GF-D8 (cell line): Measurements from ENCODE around the gene SREBF2.
"Not testable (repeated sequence)": the region's sequence is repeated elsewhere in the genome, so short reads cannot be mapped to it uniquely, and the experiment has no call there.

Experiments
- DNase-seq: peaks from one replicate; lab custom pipeline; 2025; lab: John Stamatoyannopoulos, UW

SREBF2 gene

DNA sequence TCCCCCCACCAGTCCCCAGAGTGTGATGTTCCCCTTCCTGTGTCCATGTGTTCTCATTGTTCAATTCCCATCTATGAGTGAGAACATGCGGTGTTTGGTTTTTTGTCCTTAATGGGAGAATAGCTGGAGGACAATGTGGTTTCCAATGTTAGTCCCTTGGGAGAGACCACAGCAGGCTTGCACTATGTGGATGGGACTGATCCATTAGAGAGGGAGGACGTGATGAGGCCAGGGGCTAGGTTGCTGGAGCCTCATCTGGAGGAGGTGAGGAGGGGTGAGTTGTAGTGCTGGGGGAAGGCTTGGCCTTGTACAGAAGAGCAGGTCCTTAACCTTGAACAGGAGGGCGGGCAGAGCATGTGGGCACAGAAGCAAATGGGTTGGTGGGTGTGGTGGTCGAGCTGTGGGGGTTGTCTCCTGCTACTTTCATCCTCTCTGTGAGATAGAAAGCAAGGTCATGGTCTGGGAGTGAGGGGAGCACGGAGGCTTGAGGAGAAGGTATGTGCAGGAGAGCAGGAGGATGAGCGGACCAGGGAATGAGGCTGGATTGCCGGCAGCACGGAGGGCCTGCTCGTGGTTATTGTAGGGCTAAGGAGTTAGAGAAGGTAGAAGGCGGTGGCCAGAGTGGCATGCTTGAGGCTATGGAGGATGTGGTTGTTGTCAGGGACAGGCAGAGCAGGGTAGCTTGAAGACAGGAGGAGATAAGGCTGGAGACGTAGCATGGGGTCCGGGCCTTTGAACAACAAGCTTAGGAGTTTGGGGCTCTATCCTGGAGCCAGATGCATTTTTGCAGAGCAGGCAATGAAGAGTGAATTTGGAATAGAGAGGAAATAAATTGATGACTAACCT, 11.2 kb upstream of the SREBF2 start:
- DNase-seq, result no peak

DNA sequence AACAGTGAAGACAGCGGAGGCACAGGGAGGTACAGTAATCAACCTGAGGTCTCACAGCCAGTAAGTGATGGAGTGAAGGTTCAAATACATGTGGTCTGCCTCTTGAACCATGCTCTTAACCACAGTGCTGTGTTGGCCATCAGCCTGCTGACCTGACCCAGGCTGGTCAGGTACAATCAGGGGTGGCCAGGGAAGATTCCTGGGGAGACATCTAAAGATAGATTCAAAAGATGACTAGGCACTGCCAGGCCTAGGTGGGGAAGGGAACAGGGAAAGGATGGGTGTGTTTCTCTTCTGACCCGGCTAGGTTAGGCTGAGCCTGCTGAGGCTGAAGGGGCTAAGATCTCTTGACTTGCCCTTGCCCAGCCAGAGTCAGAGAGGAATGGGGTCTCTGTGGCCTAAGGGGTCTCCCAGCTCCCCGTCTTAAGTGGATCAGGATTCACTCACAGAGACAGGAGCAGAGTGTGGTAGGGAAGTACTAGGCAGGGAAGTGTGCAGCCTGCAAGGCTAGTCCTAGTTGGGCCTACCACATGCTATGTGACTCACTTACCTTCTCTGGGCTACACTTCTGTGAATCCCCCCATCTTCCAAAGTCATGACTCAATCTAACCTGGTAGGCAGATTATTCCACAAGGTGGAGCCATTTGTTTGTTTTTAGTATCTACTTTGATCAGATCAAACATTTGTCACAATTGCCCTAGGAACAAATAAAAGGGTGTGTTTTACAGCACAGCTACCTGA, 10.4 kb upstream of the SREBF2 start:
- DNase-seq, result peak; percentile 8

DNA sequence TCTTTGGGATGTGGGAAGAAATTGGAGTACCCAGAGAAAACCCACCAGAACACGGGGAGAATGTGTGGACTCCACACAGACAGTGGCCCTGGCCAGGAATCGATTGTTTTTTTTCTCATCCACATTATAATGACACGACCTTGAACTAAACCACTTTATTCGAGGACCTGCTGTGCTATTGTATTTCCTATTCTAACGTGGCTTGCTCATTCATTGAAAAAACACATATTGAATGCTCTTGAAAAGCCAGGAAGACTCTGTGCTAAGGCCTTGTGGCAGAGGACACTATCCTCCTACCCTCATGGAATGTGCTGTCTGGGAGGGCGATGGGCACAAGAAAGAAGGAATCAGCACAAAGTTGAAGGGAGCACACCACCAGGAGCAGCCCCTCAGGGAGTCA, 9.1 kb upstream of the SREBF2 start:
- DNase-seq, result no peak

DNA sequence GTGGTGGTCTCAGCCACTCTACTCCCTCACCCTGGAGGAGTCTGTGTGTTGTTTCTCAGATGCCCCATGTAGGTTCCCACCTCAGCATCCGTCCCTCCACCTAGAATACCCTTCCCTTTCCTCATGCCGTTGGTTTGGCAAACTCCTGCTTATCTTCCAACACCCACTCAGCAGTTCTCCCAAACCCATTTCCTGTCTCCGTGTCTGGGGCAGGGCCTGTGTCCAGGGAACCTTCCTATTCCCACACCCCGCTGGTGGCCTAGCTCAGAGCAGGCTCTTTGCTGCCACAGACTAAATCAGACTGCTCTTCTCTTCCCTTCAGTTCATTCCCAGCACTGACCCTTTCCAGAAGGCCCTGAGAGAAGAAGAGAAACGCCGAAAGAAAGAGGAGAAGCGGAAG, 7.5 kb upstream of the SREBF2 start:
- DNase-seq, result no peak

DNA sequence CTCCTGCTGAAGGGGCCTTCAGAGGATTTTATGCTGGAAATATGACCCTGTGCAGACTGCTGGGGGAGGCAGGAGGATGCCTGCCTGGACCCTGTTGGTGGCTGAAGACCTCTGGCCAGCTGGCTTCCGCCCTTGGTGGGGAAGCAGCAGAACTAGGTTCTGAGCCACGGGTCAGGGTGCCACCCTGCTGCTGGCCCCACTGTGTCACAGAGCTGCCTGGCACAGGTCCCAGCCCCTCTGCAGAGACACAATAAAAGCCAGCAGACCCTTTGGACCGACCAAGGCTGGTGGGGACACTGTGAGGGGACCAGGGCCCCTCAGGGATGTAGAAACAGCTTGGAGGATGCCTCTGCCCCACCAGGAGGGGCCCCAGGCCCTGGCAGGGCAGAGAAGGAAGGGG, 6.9 kb upstream of the SREBF2 start:
- no peak for DNase-seq

DNA sequence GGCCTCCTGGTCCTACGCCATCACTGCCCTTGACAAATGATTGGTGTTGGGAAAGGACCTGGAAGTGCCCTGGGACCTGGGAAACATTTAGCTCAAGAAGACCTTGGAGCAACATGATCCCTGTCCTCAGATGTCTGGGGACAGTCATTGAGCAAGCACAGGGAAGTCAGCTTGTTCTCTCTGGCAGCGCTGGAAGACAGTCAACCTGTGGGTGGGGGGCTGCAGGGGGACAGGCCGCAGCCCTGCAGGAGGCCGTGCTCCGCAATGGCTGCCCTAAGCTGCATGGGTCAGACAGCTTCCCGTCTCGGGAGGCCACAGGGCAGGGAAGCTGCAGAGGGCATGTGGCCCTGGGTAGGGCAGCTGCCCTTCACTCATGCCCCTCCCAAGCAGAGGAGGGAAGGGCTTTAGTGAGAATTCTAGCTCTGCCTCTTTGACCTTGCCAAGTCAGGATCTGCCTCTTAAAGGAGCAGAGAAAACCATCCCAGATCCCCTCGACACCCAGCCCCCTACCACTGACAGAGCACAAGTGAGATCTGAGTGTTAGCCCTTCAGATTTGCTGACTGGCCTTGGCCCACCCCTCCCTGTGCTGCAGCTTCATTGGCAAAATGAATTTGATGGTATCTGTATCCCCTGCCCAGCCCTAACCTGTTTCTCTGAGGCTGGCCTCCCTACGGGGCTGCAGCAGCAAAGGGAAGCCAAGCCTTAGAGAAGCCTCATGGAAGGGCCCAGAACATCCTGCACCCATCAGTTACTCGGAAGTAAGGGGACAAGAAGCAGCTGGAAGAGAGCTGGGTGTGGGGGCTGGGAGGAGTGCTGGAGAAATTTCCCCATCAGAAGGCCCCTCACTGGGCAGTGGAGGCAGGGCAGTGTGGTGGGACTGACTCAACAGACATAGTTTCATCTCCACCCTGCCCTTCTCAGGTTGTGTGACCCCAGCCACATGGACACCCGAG, 6.2 kb upstream of the SREBF2 start:
- no peak for DNase-seq

DNA sequence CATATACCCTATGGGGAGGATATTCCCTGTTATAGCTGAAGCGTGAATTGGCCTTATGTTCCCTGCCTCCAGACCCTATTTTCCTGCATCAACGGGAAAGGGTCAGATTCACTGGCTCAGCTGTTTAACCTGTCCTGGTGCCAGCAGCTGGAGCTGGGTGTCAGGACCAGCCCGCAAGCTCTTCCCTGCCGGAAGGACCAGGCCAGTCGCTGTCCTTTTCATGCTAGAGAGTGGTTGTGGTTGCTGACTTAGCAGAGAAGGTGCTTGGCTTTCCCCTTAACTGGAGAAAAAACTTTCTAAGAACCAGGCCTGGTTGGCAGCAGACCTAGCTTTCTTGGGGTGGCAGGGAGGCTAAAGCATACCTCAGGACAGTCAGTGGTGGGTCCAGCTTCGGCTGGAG, 5.2 kb upstream of the SREBF2 start:
- DNase-seq, result no peak

DNA sequence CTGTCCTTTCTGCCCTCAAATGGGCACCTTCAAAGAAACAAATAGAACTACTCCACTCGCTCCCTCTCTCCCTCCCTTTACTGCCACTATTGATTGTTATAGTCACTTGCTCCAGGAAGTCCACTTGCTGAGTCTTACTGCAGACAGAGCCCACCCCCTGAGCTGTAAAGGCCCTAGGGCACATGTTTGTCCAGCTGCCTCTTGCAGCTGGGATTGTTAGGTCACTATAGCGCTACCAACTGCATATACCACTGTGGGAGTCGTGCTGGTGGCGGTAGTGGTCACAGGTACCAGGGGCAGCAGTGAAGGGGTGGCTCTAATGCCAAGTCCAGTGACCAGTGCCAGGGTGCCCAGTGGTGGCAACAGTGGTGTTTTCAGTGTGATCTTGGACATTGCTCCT, 4.4 kb upstream of the SREBF2 start:
- no peak for DNase-seq

DNA sequence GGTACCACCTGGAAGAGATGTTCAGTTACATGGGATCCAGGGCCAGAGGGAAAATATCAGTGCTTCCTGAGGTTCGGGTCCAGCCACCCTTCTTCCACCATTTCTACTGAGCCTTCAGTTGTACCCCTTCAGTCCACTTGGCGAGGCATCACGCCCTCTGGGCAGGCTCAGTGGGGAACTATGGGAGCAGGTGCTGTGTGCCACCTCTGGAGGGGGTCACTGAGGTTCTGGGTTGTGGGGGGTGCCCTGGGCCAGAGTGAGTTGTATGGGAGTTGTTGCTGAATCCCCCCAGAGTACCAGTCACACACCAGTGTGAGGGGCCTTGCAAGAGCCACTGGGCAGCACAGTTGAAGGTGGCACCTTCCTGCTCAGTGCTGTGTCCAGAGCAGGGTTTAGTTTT, 2.7 kb upstream of the SREBF2 start:
- no peak for DNase-seq

DNA sequence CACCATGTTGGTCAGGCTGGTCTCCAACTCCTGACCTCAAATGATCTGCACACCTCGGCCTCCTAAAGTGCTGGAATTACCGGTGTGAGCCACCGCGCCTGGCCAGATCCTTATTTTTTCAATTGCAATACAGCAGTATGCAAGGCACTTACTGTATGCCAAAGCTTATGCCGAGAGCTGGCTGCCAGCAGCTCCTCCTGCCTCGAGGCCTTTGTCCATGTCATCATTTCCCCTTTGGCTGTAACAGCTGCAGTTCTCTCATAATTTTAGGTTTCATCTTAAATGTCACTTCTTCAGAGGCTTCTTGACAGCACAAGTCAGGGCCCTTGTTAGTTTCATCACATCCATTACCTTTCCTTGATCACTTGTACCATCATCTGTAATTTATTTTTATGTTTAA, 1.5 kb upstream of the SREBF2 start:
- DNase-seq, result peak; percentile 62

DNA sequence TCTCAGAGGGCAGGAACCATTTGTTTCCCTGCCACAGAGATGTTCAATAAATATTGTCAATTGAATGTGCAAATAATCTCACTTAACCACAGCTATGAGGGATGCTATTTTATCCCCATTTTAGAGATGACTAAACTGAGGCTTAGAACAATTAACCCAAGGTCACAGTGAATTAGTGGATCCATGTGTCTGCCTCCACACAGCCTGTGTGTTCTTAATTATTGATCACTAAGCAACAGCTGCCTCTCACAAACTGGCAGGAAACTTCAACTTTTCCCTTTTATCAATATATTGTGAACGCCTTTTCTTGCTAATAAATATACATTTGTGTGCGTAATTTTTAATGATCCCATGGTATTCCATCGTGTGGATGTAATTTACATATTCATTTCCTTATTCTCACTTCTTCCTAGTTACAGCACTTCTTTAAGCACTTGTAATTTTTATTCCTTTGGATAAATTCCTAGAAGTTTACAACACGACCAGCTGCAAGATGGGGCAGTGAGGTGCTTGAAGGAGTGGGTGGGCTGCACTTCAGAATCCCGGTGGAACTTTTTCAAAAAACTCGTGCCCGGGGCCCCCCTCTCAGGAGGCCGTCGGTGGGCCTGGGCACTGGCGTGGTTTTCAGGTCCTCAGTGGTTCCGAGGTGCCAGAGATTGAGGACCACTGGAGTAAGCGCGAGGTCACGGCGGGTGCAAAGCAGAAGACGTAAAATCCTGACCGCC, 915 bp upstream of the SREBF2 start:
- peak; percentile 9 for DNase-seq

DNA sequence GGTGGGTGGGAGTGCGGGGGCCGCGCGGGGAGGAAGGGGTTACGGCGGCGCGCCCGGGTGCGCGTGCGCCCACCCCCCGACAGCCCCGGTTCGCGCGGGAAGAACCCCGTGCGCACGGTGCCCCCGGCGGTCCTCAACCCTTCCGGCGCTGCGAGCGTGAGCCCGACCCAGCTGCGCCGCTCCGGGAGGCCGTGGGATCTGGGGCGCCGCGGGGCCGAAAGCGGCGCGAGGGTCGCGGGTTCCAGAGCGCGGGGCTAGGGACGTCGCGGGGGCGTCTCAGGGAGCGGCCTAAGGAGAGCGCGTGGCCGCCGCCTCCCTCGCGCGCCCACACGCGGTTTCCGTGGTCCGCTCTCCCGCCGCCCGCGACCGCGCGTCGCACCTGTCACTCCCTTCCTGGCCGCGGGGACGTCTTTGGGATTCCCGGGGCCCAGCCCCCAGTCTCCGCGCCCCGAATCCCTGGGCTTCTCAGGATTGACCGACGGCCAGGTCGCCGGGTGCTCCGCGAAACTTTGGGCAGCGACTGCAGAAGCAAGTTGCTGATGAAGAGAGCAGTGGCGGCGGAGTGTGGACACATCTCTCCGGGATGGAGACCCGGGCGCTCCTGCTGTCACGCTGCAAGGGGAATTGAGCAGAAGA, 582 bp downstream of the SREBF2 start:
- DNase-seq, result no peak

DNA sequence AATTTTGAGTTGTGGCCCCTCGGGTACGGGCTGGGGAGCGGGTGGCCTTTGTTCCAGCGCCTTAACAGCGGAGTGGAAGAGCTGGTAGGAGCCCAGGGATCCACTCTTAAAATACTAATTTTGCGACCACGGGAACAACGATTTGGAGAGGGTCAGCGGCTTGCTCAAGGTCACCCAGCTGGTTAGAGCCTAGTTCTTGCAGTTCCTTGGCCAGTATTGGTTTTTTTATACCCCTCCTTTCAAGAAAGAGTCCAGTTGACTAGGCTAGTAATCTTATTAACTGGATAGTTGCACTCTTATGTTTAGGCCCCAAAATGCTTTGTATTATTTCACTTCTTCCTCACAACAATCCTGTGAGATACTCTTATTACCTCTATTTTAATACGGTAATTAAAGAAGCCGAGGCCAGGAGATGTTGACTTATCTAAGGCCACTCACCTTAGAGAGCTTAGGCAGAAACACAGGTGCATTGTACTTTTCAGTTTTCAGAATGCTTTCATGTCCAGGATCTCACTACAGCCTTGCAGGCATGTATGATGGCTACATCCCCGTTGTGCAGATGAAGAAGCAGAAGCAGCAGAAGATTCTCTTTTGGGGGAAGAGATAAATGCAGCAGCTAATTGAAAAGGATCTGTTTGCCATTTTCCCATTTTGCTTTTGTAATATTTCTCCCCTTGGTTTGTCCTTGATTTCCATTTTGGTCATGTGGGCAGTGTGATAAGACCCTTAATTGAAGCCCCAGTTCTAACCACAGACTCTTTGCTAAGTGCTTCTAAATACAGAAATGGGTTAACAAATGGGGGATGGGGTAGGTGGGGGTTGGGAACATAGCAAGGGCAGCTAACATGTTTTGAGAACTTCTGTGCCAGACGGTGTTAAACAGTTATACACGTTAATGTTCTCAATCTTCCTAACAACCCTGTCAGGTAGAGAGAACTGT, 1.4 kb downstream of the SREBF2 start:
- DNase-seq, result no peak

DNA sequence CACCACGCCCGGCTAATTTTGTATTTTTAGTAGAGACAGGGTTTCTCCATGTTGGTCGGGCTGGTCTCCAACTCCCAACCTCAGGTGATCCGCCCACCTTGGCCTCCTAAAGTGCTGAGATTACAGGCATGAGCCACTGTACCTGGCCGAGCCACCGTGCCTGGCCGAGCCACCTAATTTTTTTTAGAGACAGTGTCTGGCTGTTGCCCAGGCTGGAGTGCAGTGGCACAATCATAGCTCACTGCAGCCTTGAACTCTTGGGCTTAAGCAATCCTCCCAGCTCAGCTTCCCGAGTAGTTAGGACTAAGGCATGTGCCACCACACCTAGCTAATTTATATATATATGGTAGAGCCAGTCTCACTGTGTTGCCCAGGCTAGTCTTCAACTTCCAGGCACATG, 2.6 kb downstream of the SREBF2 start:
- DNase-seq, result not testable (repeated sequence)

DNA sequence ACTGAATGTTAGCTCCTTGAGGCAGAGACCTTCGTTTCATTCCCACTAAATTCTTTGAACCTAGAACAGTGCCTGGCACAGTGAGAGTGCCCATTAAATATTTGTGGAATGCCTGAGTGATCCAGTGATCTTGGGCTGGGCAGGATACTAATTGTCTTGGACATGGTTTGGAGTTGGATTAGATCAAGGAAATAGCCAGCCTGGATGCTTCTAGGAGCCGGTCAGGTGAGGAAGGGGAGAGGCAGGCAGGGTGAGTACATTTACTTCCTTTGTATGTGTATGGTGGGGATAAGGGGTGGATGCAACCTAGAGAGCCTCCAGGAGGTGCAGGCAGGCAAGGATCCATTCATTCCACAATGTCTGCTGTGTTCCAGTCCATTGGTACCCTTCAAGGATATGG, 3.6 kb downstream of the SREBF2 start:
- no peak for DNase-seq

DNA sequence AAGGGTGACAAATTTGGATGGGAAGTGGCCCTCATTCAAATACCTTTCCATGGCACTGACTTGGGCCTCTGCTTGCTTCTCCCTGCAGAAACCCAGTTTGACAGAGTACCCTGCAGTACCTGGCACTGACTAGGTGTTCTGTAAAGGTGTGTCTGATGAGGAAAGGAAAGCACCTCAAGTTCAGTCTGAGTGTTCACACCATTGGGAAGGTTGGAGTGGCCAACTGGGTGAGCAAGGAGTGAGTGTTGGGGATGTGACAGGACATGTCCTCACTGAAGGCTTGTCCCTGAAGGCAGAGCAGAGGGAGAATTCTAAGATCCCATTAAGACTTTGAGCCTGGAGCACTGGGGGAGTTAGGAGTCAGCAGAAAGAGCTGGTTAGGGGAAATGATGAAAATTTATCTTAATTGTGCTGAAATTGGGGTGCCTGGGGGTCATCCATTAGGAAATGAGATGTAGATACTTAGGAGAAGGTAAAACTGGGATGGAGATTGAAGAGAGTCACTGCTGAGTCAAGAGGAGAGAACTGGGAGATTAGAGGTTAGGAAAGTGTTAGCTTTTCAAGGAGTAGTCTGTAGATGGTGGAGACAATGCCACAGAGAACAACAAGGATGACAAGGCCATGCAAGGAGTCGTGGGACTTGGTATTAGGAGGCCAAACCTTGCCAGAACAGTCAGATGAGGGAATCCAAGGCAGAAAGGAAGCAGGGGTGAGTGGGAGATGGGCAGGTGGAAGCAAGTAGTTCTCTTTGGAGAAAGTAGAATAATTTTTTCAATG, 6.1 kb downstream of the SREBF2 start:
- DNase-seq, result no peak

DNA sequence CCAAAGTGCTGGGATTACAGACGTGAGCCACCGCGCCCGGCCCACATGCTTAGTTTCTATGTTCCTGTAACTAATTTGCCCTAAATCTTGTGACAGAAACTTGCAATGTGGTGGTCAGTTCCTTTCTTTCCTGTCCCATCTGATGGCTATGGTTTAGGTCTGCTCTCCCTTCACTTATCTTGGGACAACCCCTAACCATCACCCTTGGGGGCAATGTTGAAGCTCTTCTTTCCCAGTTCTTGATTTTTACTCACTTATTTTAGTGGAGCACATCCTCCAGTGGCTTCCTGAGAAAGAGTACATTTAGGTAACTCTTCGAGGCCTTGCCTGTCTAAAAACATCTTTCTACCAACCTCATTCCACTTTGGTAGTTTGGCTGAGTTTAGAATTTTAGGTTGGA, 7.3 kb downstream of the SREBF2 start:
- DNase-seq, result no peak

DNA sequence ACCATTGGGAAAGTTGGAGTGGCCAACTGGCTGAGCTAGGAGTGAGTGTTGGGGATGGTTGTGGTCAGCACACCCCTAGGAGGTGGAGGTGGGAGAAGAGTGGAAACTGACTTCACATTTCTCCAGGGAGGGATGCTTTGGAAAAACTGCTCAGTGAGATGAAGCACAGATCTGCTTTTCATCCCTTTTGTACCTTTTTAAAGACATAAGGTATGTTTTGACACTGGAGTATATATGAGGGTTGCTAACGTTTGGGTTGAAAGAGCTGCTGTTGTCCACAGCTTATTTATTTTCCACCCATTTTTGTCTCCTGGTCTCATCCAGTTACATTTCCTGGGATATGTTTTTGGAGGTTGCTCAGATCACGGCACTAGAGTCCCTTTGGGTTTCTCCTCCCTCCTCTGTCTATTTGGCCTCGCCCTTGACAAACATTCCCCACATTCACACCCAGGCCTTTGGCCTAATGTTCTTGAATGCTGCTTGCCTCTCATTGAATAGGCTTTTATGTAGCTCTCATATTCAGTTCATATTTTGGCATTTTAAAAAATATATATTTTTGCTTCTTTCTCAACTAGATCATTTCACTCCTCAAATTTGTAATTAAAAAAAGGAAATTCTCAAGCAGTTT, 8.3 kb downstream of the SREBF2 start:
- DNase-seq, result no peak
